ENCODE data around the gene MAP4K4.

Gene MAP4K4

GRCh38 chr2:101698844-101699754 is 1.6 kb downstream of the MAP4K4 start:
- DNase-seq (ENCODE audit: low spot score), result no peak
- in situ Hi-C loops (cut with MboI; ENCODE audit: low pct_unique_long_range_greater_than_20kb, low sequenced_read_pairs, unreplicated experiment), result no loop called here
- TF ChIP-seq, protein P1, sequence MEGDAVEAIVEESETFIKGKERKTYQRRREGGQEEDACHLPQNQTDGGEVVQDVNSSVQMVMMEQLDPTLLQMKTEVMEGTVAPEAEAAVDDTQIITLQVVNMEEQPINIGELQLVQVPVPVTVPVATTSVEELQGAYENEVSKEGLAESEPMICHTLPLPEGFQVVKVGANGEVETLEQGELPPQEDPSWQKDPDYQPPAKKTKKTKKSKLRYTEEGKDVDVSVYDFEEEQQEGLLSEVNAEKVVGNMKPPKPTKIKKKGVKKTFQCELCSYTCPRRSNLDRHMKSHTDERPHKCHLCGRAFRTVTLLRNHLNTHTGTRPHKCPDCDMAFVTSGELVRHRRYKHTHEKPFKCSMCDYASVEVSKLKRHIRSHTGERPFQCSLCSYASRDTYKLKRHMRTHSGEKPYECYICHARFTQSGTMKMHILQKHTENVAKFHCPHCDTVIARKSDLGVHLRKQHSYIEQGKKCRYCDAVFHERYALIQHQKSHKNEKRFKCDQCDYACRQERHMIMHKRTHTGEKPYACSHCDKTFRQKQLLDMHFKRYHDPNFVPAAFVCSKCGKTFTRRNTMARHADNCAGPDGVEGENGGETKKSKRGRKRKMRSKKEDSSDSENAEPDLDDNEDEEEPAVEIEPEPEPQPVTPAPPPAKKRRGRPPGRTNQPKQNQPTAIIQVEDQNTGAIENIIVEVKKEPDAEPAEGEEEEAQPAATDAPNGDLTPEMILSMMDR (IDR thresholded peaks at IDR 0.05; ENCODE audit: extremely low read depth, insufficient read depth, missing control alignments), result no peak

DNA sequence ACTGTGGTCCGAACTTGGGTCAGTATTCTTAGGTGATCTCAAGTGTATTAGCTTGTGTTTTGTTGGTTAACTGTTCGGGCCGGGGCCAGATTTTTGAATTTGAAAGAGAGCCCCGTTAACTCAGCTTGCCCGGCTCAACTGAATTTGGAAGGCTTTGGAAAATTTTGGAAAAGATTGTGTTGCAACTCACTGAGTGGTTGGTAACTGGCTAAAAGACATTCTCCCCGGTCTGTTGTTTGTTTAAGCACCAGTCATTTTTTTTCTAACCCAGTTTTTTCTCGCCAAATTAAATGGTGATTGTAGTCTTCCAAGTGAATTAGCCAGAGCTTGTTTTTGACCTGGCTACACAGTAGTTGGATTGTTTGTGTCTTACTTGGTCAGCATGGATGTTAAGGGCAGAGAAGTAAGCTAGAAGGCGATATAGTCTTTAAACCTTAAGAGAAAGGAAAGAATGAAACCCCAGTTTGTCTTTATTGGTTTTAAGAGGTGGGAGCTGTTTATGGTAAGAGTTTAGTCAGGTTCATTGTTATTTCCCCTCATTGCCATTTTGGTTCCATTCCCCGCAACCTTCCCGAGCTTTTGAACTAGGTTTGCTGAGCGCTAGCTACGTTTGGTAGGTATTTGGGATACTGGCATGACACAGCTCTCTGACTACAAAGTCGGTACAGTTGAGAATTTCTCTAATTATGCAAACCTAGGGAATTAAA is 2.4 kb downstream of the MAP4K4 start:
- TF ChIP-seq, protein P1 (IDR thresholded peaks at IDR 0.05; ENCODE audit: extremely low read depth, insufficient read depth, missing control alignments), result no peak
- DNase-seq (ENCODE audit: low spot score), result no peak
- in situ Hi-C loops (cut with MboI; ENCODE audit: low pct_unique_long_range_greater_than_20kb, low sequenced_read_pairs, unreplicated experiment), result no loop called here

DNA sequence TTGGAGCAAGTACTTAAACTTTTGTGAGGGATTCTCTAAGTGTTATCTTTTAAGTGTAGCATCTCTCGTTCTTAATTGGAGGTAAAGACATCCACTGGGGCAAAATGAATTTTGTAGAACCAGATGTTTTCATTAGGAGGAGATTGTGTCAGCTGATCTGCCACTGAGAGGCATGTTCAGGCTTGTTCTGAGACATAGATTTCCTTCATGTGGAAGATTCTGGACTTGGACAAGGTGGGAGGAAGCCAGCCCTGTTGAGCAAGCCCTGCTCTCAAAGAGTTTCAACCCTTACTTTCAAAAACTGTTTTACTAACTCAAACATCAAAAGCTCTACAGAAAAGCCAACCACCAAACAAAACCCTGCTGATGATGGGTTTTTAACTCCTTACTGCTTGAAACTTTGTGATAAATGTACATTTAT is 6.5 kb downstream of the MAP4K4 start:
- TF ChIP-seq, protein P1 (IDR thresholded peaks at IDR 0.05; ENCODE audit: extremely low read depth, insufficient read depth, missing control alignments), result no peak
- DNase-seq (ENCODE audit: low spot score), result no peak
- in situ Hi-C loops (cut with MboI; ENCODE audit: low pct_unique_long_range_greater_than_20kb, low sequenced_read_pairs, unreplicated experiment), result no loop called here

- TF ChIP-seq, protein P1 (IDR thresholded peaks at IDR 0.05; ENCODE audit: extremely low read depth, insufficient read depth, missing control alignments), result no peak
- no peak for DNase-seq (ENCODE audit: low spot score)
- in situ Hi-C loops (cut with MboI; ENCODE audit: low pct_unique_long_range_greater_than_20kb, low sequenced_read_pairs, unreplicated experiment), result no loop called here
These were observed 7.5 kb downstream of the MAP4K4 start for GRCh38 chr2:101704816-101705578.

- DNase-seq (ENCODE audit: low spot score), result no peak
- in situ Hi-C loops (cut with MboI; ENCODE audit: low pct_unique_long_range_greater_than_20kb, low sequenced_read_pairs, unreplicated experiment), result no loop called here
- TF ChIP-seq, protein P1 (IDR thresholded peaks at IDR 0.05; ENCODE audit: extremely low read depth, insufficient read depth, missing control alignments), result no peak
These were observed 8.8 kb downstream of the MAP4K4 start for GRCh38 chr2:101706121-101706818.

GRCh38 chr2:101706819-101707177 is 9.3 kb downstream of the MAP4K4 start:
- in situ Hi-C loops (cut with MboI; ENCODE audit: low pct_unique_long_range_greater_than_20kb, low sequenced_read_pairs, unreplicated experiment), result no loop called here
- TF ChIP-seq, protein P1 (IDR thresholded peaks at IDR 0.05; ENCODE audit: extremely low read depth, insufficient read depth, missing control alignments), result no peak
- no peak for DNase-seq (ENCODE audit: low spot score)

Data from GM13977 (cell line).